ENCODE measurements around the gene LANCL3. TPM values are rescaled to one million over a fixed set of nuclear protein-coding genes. Genes with fewer than 3 reads are reported as not detected.
A peak's percentile ranks its signal among the peaks of the same experiment; 100 is the strongest.

Gene LANCL3
- total RNA-seq, 4 donors from 2014 or later: 0.80 to 6.6 (median 4.7) TPM

GRCh38 chrX:37685381-37686359 lies 114.2 kb downstream of the LANCL3 start, which contains the start of gene XK:
Gene XK (plus strand): TSS chrX:37685791. CDS start chrX:37685962, 171 bp downstream.
- 54% methylated on average over 65 of the region's 100 CpGs; no CpG with 5 or more reads in 1 of the 2 donors for WGBS, 2 donors (ENCODE audit: low coverage in 1 of 2)

GRCh38 chrX:37686369-37686995 lies 115.0 kb downstream of the LANCL3 start:
- DNase-seq: no peak
- Histone ChIP-seq H3K27ac (peak overlapping the region; percentile 90 to 93 (median 90)), H3K4me3 (peak overlapping the region; percentile 27 to 60 (median 38)), H3K9me3 (no peaks in the 10 kb centered on the region), H3K27me3 (no peaks in the 10 kb centered on the region), H3K36me3 (no peaks in the 10 kb centered on the region), H3K4me1 (peaks cover 0 to 17% (median 6%) of the 10 kb centered on the region in 4 donors)
- in situ Hi-C loops (cut with MboI; ENCODE audit: low pct_ligation_motif_present in 1 of 4, low pct_unique_long_range_greater_than_20kb in 1 of 4, low sequenced_read_pairs in 3 of 4): no loop called here
- WGBS, 2 donors (ENCODE audit: low coverage in 1 of 2): 73% methylated on average over 9 of the region's 9 CpGs; no CpG with 5 or more reads in 1 of the 2 donors
- TF ChIP-seq CTCF (IDR thresholded peaks at IDR 0.05): no peak
- TF ChIP-seq POLR2AphosphoS5 (IDR thresholded peaks at IDR 0.05): no peak
- no peak for TF ChIP-seq EP300 (IDR thresholded peaks at IDR 0.05; ENCODE audit: low read depth)
- TF ChIP-seq POLR2A (IDR thresholded peaks at IDR 0.05): no peak
- intact Hi-C loops (cut with DNase I; ENCODE audit: low total_unique reads): no loop called here

More at GRCh38 chrX:37685381-37686359, 114.2 kb downstream of the LANCL3 start, which contains the start of gene XK:
- peak within 1 kb of the TSS; percentile 90 to 93 (median 90) for H3K27ac ChIP-seq
- TF ChIP-seq CTCF (IDR thresholded peaks at IDR 0.05): no peak
- peak; percentile 27 to 82 (median 73) for TF ChIP-seq POLR2AphosphoS5 (IDR thresholded peaks at IDR 0.05)
- peak; percentile 68 for TF ChIP-seq POLR2A (IDR thresholded peaks at IDR 0.05)
- DNase-seq: peak; percentile 71
- H3K27me3 ChIP-seq: no peaks in the 10 kb centered on the region
- in situ Hi-C loops (cut with MboI; ENCODE audit: low pct_ligation_motif_present in 1 of 4, low pct_unique_long_range_greater_than_20kb in 1 of 4, low sequenced_read_pairs in 3 of 4): no loop called here
- H3K36me3 ChIP-seq: no peaks in the 10 kb centered on the region
- intact Hi-C loops (cut with DNase I; ENCODE audit: low total_unique reads): no loop called here
- H3K9me3 ChIP-seq: no peaks in the 10 kb centered on the region
- H3K4me3 ChIP-seq: peak within 1 kb of the TSS; percentile 27 to 60 (median 38)
- peaks cover 0 to 17% (median 6%) of the 10 kb centered on the region in 4 donors for H3K4me1 ChIP-seq

- peaks cover 0 to 17% (median 6%) of the 10 kb centered on the region in 4 donors for H3K4me1 ChIP-seq
- no peaks in the 10 kb centered on the region for H3K36me3 ChIP-seq
- no peaks in the 10 kb centered on the region for H3K9me3 ChIP-seq
- in situ Hi-C loops (cut with MboI; ENCODE audit: low pct_ligation_motif_present in 1 of 4, low pct_unique_long_range_greater_than_20kb in 1 of 4, low sequenced_read_pairs in 3 of 4): no loop called here
- H3K27ac ChIP-seq: peak overlapping the region; percentile 90 to 93 (median 90)
- DNase-seq: no peak
- H3K4me3 ChIP-seq: peak overlapping the region in 3 of 4 donors; percentile 27 to 60 (median 40)
- H3K27me3 ChIP-seq: no peaks in the 10 kb centered on the region
- TF ChIP-seq CTCF (IDR thresholded peaks at IDR 0.05) (no peak), POLR2A (IDR thresholded peaks at IDR 0.05) (no peak), POLR2AphosphoS5 (IDR thresholded peaks at IDR 0.05) (no peak), EP300 (IDR thresholded peaks at IDR 0.05; ENCODE audit: low read depth) (no peak)
- 68% methylated on average over 3 of the region's 3 CpGs; no CpG with 5 or more reads in 1 of the 2 donors for WGBS, 2 donors (ENCODE audit: low coverage in 1 of 2)
- intact Hi-C loops (cut with DNase I; ENCODE audit: low total_unique reads): no loop called here
Observed at GRCh38 chrX:37686996-37687395, 115.5 kb downstream of the LANCL3 start.

- Histone ChIP-seq H3K4me1 (peaks cover 0 to 5% (median 0%) of the 10 kb centered on the region in 4 donors), H3K27ac (peak overlapping the region in 2 of 4 donors; percentile 14 to 36), H3K4me3 (no peak overlapping the region), H3K9me3 (no peaks in the 10 kb centered on the region), H3K27me3 (no peaks in the 10 kb centered on the region), H3K36me3 (no peaks in the 10 kb centered on the region)
- TF ChIP-seq EP300 (IDR thresholded peaks at IDR 0.05; ENCODE audit: low read depth) (no peak), POLR2AphosphoS5 (IDR thresholded peaks at IDR 0.05) (no peak), POLR2A (IDR thresholded peaks at IDR 0.05) (no peak), CTCF (IDR thresholded peaks at IDR 0.05) (no peak)
- in situ Hi-C loops (cut with MboI; ENCODE audit: low pct_ligation_motif_present in 1 of 4, low pct_unique_long_range_greater_than_20kb in 1 of 4, low sequenced_read_pairs in 3 of 4): no loop called here
- DNase-seq: no peak
- intact Hi-C loops (cut with DNase I; ENCODE audit: low total_unique reads): no loop called here
Observed at GRCh38 chrX:37690119-37690518, 118.7 kb downstream of the LANCL3 start.
